C4-2B (cell line): ENCODE measurements around the gene GFRA1.

Experiments
- CTCF ChIP-seq: fragments of 450-650 bp; conservative IDR thresholded peaks from 2 replicates; pipeline ENCODE4 v1.5.1; 2017; ENCODE audit warnings: mild to moderate bottlenecking
- ZFX ChIP-seq: fragments of 450-650 bp; IDR thresholded peaks from 2 replicates; pipeline ENCODE4 v1.6.1; 2017

GRCh38 chr10:116045366-116046356 lies 227.3 kb downstream of the GFRA1 start:
- TF ChIP-seq CTCF: no peak
- TF ChIP-seq ZFX: no peak
